Activated CD4-positive, alpha-beta T cell treated with anti-CD3 and anti-CD28 coated beads, Interleukin-10, Interleukin-2, amounts not matched to agents 100 ng/mL and 50 ng/mL, durations not matched to agents 16 hours and 8 hours (primary cell): ENCODE results near the gene ACOX1.

ENCODE experiments used
- DNase-seq: peaks from one replicate; pipeline ENCODE4 v3.0.0-alpha.2; 2020

ACOX1 gene

DNA sequence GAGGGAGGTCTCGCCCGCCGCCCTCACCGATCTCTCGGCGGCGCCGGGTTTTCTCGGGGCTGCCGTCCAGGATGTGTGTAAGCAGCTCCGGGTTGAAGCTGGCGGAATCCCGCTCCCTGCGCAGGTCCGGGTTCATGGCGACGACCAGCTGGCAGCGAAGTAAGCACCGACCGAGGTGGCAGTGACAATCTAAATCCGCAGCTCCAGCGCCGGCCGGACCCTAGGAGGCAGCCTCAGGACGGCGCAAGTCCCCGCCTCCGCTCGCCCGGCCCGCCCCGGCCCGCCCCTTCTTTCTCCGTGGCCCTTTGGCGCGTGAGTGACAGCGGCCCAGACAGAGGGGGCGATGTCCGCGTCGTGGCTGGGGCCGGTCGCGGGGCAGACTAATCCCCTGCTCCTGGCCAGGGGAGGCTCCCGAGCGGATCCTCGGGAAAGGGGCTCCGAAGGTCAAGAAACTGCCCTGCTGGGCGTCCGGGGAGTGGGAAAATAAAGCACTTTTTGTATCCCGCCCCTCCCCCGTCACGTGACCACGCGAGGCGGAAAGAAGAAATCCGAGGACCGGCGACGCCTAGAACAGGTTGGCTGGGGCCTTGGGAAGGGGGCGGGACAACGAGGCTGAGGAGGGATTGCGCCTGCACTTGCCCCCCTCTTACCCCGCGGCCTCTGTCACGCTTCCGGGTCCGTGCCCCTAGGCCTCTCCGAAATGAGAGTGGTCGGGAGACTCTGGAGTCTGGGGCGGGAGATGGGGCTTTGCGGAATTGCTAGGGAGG, at the start of gene ACOX1, which contains the start of gene TEN1:
TSS of gene ACOX1 (minus strand) at position 229 of the 767 bp plus-strand sequence. CDS start at position 136, 93 bp downstream.
TSS of gene TEN1 (plus strand) at position 303 of the 767 bp plus-strand sequence. CDS start 6,953 bp downstream, outside the sequence.
- peak; percentile 98 for DNase-seq

- no peak for DNase-seq
These were observed 48.3 kb upstream of the ACOX1 start, which contains the start of gene EVPL for GRCh38 chr17:76027159-76027839. EVPL (minus strand) TSS chr17:76027306; CDS start chr17:76027198, 108 bp downstream.

DNA sequence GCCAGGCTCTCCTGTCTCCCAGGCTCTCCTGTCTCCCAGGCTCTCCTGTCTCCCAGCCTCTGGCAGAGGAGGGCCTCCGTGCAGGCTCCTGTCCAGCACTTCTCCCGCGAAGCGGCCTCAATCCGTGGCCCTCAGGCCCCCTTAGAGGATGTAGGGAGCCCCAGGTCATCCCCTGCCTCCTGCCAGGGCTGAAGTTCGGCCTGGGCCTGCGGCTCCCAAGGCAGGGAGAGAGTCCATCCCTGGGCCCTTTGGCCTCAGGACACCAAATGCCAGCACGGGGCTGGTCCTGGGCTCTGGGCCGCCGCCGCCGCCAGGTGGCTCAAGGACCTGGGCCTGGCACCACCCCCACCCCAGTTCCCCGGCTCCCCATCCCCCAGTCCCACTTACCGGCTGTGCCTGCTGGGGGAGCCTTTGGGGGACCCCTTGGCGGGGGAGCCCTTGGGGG, 47.8 kb upstream of the ACOX1 start:
- DNase-seq: no peak

DNA sequence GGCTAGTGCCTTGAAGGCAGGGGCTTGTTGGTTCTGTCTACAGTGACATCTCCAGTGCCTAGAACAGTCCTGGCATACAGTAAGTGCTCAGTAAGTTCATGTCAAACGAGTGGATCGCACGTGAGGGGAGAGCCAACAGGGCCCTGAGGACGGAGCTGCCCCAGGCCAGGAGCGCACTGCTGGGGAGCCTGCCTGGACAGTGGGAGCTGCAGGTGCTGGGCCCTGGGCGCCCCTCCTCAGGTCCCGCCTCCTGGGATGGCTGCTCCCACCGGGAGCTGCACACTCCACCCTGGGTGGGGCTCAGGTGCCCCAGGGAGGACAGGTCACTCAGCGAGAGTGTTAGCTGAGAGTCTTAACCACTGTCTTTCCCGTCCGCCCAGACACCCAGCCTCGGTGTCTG, 46.3 kb upstream of the ACOX1 start:
- DNase-seq: no peak

DNA sequence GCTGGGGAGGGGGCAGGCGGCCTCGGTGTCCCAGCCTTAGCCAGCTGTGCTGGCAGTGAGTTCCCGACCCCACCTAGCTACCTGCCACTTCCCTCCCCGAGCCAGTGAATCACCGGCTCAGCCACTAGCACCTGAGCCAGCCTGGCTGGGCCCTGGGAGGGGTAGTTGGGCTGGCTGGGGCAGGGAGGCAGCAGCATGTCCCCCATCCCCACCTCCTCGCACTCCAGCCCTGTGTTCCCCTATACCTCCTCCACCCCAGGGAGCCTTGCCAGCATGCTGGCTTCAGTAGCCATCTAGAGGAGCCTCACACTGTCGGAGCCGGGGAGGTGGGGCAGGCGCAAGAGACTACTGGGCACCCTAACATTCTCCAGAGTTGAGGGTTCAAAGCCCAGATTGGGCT, 45.4 kb upstream of the ACOX1 start:
- no peak for DNase-seq

GRCh38 chr17:76023900-76024237, 44.9 kb upstream of the ACOX1 start:
- no peak for DNase-seq

GRCh38 chr17:76022973-76023899, 44.3 kb upstream of the ACOX1 start:
- DNase-seq: no peak

- no peak for DNase-seq
These were observed 43.3 kb upstream of the ACOX1 start for GRCh38 chr17:76022285-76022684.

DNA sequence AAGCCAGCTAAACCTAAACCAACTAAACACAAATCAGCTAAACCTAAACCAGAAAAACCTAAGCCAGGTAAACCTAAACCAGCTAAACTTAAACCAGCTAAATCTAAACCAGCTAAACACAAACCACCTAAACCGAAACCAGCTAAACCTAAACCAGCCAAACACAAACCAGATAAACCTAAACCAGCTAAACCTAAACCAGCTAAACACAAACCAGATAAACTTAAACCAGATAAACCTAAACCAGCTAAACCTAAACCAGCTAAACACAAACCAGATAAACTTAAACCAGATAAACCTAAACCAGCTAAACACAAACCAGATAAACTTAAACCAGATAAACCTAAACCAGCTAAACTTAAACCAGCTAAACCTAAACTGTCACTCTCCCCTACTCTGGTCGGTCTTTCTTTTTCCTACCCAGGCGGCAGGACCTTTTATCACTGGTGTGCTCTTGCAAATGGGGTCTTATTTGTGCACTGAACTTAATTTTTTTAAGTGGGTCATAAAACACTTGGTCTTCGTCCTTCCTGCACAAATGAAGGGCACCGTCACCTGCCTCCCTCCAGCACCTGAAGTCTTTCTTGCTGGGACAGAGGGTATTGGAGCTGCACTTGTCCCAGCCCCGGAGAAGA, 41.0 kb upstream of the ACOX1 start:
- no peak for DNase-seq

DNA sequence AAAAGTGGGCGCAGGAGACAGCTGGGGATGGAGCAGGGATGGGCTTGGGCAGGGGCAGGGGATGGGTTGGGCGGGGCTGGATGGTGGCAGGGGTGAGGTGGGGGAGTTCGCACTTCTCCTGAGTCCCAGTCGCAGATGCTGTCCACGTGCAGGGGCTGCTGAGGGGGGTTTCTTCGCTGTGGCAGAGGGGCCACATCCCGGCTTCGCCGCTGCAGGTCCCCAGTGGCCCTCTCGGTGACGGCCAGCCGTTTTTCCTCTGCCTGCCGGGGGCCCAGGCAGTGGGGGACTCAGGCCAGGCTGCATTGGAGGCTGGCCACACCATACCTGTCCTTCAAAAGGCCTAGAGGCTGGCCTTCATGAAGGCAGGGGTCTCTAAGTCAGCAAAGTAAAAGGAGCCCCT, 39.8 kb upstream of the ACOX1 start:
- no peak for DNase-seq

DNA sequence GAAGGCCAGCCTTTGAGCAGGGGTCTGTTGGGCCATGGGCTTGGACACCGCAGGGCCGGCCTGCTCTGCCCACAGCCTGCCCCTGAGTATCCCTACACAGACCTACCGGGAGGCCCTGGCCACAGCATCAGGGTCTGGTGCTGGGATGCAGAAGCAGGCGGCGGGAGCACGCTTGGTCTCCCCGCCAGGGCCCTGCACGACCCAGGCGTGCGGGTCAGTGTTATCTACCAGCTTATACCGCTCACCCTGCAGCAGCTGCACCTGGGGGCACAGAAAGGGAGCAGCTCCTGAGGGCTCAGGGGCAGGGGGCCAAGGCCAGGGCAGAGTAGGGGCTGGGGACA, 39.3 kb upstream of the ACOX1 start:
- DNase-seq: no peak

- DNase-seq: no peak
These were observed 38.7 kb upstream of the ACOX1 start for GRCh38 chr17:76017481-76018339.

GRCh38 chr17:76014925-76015261, 35.9 kb upstream of the ACOX1 start:
- DNase-seq: no peak

GRCh38 chr17:76014100-76014924, 35.3 kb upstream of the ACOX1 start:
- peak; percentile 84 for DNase-seq

DNA sequence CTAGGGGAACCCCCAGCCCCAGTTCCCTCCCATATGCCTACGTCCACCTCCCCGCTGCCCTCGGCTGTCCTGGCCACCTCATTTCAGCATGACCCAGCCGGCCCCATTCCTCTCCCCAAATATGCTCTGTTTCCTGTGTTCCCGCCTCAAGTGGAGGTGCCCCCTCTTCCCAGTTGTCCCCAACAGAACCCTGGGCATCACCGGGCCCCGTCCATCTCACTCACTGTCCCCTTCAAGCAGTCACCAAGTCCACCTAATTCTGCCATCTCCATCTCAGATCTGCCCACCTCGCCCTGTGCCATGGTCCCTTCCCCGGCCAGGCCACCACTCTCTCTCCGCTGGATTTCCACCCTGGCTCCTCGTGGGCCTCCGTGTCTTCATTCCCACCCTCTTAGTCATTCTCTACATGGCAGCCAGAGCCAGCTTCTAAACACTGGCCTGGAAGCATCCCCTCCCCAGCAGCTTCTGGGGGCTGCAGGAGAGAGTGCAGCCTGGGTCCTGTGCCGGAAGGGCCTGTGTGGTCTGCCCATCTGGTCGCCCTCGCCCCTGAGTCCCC, 34.5 kb upstream of the ACOX1 start:
- no peak for DNase-seq

- no peak for DNase-seq
These were observed 33.0 kb upstream of the ACOX1 start for GRCh38 chr17:76011951-76012350.

DNA sequence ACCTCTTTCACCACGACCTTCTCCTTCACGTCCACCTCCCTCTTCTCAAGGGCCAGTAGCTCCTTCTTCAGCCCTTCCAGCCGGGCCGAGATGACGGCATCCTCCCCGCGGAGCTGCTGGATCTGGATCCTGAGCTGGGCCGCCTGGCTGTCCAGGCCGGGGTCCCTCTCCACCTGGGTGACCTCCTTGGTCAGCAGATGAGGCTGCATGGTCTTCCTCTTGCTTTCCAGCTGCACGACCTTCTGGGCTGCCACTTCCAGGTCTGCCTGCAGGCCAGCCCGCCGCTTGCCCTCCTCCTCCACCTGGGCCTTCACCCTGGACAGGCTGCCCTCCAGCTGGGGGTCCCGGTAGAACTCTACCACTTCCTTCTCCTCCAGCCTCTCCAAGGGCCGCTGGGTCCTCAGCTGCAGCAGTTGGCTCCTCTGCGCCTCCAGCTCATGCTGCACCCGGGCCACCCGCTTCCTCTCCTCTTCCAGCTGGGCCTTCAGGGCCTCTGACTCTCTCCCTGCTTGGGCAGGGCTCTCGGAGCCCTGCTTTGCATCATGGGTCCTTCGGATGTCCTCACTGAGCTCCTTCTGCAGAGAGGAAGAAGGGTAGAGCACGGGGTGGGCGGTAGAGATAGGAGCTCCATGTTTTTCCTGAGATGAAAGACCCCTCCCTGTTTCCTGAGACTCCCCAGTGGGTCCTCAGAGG, 31.1 kb upstream of the ACOX1 start:
- DNase-seq: no peak

- no peak for DNase-seq
These were observed 30.5 kb upstream of the ACOX1 start for GRCh38 chr17:76009447-76009846.

DNA sequence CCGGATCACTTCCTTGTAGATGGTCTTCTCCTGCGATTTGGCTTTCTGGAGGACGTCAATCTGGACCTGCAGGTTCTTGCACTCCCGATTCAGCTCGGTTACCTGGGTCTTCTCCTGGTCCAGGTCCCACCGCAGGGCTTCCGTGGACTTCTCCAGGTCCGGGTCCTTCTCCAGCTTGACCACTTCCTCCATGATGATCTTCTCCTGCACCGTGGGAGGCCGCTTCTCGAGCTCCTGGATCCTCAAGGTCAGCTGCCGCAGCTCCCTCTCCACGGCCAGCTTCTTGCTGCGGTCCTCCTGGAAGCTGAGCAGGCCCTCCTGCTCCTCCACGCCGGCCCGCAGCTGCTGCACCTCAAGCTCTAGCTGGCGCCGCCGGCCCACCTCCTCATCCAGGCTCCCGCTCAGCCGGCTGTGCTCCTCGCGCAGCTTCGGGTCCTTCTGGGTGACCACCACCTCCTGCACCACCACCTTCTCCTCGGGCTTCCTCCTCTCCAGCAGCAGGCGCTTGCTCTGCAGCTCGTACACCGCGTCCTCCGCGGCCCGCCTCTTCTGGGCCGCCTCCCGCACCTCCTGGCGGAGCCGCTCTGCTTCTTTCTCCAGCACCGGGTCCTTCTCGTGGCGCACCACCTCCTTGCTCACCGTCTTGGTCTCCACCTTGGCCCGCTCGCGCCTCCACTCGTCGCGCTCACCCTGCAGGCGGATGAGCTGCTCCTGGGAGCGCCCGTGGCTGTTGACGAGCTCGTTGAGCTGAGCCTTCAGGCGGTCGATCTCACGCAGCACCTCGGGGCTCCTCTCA, 29.9 kb upstream of the ACOX1 start:
- no peak for DNase-seq
